ENCODE measurements around the gene FTO.

GRCh38 chr16:53846971-53847370, 143.0 kb downstream of the FTO start:
- TF ChIP-seq CTCF (IDR thresholded peaks at IDR 0.05) = no peak
- no peak for TF ChIP-seq POLR2A (IDR thresholded peaks at IDR 0.05)

All from testis (tissue), 2 donors.